Embryonic facial prominence (tissue), 1 donor: ENCODE measurements around the gene EIF3D.
"Not testable (repeated sequence)": the region's sequence is repeated elsewhere in the genome, so short reads cannot be mapped to it uniquely, and the experiment has no call there.

ENCODE experiments used
- DNase-seq: peaks from one replicate; pipeline ENCODE4 v3.0.0-alpha.2; 2016; ENCODE audit errors: extremely low spot score

EIF3D gene

DNA sequence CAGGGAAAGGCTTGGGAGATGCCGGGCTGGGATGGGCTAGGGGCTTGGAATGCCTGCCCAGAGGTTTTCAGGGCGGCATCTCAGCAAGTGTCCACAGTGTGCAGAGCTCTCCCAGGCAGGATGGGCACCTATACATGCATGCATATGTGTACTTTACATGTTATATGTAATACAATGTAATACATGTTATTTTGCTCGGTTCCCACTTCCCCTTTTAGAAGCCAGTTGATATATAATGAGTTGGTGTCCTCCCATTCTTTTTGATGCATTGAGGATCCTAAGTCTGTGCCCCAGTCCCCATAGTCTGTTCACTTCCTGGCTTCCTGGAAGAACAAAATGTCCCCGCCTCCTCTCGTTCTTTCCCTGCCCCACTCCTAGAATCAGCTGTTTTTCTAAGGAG is 20.1 kb upstream of the EIF3D start:
- no peak for DNase-seq

DNA sequence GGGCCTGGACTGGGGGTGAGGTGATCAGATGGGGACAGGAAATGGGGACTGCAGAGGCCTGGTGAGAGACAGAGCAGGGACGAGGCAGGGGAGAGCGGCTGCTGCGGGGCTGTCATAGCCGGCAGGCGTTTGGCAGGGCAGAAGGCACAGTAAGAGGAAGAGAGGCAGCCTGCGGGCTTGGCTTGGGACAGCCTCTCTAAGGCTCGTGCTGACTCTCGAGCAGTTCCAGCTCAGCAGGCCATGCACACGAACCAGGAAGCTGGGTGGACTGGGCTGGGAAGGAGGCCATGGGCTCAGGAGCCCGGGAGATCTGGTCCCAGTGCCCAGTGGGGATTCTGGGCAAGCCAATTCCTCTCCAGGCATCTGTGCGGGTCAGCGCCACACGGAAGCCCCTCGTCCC is 19.6 kb upstream of the EIF3D start:
- no peak for DNase-seq

DNA sequence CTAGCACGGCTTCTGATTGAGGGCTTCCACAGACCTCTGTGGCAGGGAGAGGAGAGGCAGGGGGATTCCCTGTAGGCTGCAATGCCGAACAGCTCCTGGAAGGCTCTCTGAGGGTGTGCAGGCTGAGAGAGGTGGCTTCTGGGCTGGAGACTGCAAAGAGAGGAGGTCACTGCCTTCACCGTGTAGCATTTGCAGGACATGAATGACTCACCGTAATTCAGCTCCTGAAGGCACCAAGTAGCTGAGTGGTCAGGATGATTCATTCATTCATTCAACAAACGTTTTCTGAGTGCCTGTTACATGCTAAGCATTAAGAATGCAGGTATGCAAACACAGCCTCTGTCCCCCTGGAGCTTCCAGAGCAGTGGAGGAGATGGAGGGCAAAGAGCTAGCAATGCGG is 18.0 kb upstream of the EIF3D start:
- no peak for DNase-seq

DNA sequence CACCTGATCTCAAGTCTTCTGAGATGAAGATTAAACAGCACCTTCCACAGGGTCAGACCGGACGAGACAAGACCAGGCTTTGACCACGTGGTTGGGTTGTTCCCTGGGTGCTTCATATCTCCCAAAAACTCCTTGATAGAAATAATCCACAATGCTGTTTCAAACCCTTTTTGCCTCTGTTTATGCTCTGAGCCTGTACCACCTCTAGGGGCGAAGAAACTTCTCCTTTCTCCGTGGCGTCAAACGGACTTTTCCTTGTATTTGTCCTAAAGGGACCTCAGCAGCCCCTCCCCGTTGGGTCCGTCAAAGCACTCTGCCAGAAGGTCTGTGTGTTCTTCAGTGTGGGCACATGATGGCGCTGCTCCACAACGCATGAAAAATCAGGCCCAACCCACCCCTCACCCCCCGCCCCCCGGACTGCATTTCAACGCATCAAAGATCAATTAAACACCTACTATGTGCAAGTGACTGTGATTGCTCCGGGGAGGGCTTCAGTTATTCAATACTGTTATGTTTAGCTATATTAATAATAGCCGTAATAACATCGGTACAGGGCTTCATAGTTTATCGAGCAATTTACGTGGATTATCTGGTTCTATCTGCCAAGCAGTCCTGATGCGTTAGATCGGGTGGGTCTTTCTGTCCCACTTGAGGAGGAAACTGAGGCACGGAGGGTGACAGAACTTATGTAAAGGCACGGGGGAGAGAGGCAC is 17.3 kb upstream of the EIF3D start:
- no peak for DNase-seq

DNA sequence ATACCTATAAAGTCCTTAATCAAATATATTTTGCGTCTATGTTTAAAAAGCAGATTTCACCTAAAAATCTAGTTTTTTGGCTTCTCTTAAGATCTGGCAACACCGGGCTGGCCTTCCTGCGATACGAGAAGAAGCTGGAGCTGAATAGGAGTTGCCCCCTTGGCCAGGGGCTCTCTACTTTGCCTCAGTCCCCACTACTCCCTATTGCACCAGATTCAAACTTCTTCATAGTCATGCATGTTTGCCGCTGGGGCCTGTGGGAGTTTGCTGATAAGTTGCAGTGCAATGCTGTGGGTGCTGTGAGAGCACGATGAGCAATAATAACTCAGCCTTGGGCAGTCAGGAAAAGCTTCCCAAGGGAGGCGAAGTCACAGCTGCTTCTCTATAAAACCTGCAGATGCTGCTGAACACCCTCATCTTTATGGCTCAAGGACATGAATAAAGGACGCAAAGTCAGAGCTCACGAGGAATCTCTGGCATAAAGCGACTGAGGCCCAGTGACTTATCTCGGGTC is 15.2 kb upstream of the EIF3D start:
- no peak for DNase-seq

DNA sequence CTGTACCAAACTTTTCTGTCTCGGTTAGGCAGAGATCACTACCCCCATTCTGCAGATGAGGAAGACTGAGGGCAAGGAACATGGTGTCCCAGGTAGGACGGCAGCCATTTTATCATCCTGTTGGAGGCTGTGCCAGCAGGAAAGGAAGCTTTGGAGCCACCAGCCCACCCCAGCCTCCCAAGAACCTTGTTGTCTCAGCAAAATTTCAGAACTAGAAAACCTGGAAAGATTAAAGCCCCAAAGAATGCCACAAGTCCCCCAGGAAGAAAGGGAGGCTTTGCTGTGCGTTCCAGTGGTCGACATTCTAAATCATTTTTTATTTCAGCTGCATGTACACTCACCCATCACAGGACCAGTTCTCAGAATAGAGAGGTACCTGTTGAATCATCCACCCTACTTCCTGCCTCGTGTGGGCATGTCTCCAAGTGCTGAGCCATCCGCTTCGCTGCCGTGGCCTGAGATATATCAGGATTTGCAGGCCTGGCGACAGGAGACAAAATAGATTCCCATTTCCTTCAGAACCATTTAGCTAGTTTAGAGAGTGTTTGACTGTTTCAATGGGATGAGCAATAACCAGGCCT is 13.0 kb upstream of the EIF3D start:
- DNase-seq = no peak

DNA sequence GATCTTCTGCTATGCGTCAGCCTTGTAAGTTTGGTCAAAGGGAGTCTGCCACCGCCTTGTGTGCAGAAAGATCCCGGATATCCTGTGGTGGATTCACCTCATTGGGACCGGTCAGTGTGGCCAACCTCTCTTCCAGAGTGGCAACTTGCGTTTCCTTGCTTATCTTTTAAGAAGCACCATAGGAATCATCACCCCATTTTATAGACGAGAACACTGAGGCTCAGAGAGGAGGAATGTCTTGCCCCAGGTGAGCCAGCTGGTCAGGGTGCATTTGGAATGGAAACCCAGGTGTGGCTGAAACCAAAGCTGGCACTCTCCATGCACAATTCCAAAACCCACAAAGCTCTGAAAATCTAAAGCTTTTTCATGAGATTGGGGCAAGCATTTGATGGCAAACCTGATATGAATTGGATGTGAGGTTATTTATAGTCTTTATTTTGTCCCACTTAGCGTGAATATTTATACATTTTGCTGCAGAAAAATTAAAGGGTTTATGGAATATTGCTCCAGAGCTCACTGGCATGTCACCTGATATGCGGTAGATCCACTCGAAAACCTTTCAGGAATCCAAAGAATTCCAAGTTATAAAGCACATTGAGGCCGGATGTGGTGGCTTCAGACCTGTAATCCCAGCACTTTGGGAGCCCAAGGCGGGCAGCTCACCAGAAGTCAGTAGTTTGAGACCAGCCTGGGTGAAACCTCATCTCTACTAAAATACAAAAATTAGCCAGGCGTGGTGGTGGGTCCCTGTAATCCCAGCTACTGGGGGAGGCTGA is 12.1 kb upstream of the EIF3D start:
- DNase-seq = no peak

DNA sequence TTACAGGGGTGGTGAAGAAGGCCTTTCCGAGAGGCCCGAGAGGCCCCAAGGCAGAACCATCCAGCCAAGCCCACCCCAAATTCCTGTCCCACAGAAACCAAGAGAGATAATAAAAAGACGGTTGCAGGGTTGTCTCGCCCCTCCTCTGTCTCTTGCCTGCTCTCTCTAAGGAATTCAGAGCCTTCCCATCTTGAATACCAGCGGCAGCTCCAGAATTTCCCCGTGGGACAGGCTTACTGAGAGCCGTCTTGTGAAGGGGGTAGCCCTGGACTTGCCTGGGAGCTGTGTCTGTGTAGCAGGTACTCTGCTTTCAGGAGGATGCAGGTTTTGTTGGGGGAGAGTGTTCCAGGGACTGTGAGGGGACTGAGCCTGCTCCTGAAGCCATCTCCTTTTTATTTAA is 9.6 kb upstream of the EIF3D start:
- DNase-seq = no peak

DNA sequence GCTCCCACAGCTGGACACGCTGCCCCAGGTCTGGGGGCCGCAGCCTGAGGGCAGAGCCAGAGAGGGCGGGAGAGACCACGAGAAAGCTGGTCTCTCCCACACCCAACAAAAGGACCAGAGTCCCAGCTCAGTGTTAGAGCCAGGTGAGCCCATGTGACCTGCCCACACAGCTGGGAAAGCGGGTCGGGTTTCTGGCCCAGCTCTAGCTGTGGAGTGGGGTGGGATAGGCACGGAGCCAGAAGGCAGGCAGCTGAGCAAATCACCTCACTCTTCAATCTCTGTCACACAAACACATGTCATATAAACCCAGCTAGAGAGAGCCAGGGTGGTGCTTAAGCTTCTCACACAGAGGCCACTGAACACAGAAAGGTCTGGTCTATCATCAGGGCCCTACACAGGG is 7.8 kb upstream of the EIF3D start:
- DNase-seq = no peak

DNA sequence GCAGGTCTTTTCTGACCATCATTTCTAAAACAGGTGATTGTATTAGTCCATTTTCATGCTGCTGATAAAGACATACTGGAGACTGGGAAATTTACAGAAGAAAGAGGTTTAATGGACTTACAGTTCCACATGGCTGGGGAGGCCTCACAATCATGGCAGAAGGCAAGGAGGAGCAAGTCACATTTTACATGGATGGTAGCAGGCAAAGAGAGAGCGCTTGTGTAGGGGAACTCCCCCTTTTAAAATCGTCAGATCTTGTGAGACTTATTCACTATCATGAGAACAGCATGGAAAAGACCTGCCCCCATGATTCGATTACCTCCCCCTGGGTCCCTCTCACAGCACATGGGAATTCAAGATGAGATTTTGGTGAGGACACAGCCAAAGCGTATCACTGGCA is 4.4 kb upstream of the EIF3D start:
- DNase-seq = not testable (repeated sequence)

DNA sequence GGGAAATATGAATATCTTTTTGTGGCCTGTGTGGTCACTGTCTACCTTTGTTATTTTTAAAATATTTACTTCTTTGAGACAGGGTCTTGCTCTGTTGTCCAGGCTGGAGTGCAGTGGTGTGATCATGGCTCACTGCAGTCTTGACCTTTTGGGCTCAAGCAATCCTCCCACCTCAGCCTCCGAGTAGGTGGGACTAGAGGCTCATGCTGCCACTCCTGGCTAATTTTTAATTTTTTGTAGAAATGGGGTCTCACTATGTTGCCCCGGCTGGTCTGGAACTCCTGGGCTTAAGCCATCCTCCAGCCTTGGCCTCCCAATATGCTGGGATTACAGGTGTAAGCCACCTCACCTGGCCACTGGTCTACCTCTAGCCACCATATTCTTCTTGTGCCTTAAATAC is 3.5 kb upstream of the EIF3D start:
- DNase-seq = no peak

DNA sequence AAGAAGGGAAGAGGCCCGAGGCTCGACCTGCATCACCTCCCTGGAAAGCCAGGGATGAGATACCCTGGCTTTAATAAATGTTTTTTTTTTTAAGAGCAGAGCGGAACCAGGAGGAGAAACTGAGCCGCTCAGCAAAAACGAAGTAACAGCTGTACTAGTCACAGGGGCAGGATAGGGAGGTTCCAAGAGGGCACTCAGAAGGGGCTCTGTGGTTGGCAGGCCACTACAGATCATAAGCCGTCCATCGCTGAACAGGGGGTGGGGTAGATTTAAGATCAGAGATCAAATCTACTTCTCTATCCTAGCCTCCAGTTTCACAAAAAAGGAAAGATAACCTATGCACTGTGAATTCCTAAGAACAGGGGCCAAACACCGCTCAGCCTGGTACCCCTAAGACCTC is 625 bp downstream of the EIF3D start:
- DNase-seq = no peak

DNA sequence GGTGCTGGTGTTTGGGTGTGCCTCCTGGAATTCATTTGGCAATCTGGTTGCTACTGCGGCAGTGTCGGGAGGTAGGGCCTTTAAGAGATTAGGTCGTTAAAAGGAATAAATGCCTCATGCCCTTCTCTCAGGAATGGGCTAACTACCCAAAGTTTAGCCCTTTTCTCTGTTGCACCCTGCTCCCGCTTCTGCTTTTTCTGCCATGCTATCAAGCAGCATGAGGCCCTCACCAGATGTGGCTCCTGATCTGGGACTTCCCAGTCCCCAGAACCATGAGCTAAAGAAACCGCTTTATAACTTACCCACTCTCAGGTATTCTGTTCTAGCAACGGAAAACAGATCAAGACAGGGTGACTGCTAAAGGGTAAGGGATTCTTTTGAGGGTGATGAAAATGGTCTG is 6.3 kb downstream of the EIF3D start:
- no peak for DNase-seq

DNA sequence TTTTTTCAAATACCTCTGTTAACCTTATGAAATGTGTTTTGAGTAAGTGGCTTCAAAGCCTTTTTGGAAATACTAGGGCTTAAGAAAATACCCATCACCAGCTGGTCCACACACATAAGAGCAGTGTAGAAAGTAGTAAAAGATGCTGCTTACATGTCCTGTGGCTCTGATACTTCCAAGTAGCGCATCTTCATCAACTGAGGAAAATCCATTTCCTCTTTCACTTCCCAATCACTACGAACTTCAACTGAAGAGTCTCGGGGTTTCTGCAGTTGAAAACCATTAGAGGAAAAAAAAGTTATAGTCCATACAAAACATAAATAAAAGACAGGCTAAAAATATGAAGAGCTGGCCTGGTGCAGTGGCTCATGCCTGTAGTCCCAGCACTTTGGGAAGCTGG is 8.5 kb downstream of the EIF3D start:
- no peak for DNase-seq

DNA sequence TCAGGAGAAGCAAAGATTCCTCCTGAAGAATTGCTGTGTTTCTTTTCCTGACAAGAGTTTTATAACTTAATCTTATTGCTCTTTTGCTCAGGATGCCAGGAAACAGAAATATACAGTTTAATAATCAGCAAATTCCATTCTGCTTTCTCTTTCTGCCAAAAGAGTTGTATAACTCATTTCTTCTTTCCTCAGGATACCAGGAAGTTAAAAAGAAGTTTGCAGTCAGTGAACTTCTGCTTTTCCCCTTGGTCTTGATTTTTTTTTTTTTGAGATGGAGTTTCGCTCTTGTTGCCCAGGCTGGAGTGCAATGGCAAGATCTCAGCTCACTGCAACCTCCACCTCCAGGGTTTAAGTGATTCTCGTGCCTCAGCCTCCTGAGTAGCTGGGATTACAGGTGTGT is 9.1 kb downstream of the EIF3D start:
- not testable (repeated sequence) for DNase-seq

DNA sequence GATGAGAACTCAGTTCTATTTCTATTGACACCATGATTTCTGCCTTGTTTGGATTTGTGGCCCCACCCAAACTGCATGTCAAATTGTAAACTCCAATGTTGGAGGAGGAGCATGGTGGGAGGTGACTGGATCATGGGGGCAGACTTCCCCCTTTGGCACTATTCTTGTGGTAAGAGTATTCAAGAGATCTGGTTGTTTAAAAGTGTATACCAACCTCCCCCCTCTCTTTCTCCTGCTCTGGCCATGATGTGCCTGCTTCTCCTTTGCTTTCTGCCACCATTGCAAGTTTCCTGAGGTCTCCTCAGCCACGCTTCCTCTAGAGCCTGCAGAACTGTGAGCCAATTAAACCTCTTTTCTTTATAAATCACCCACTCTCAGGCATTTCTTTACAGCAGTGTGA is 14.2 kb downstream of the EIF3D start:
- no peak for DNase-seq

DNA sequence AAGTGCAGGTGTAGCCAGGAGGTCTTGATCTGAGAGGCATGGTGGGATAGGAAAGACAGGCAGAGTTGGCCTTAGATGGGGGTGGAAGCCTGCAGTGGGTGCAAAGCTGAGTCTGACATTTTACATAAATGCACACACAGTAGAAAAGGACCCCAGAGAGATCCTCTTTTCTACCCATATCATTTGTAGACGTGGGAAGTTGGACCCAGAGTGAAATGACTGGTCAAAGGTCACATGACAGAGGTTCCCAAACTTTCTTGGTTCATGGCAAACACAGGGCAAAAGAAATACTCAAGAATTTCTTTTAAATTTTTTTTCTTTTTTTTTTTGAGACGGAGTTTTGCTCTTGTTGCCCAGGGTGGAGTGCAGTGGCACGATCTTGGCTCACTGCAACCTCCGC is 16.0 kb downstream of the EIF3D start:
- no peak for DNase-seq

DNA sequence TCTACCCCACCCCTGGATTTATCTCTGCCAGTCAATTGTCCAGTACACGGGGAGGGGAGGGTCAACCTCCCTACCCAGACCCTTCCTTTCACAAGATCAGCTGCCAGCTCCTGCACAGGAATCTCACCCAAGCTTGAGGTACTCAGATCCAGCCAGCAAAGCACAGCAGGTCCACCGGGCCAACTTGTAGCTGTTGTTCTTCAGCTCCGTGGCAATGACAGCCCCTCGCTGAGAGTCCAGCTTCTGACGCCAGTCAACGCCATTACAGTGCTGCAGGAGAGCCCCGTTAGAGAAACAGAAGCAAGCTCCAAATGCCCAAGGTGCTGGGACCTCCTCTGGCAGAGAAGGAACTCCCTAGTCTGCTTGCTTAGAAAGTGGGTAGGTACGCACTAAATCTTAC is 16.6 kb downstream of the EIF3D start:
- DNase-seq = no peak

DNA sequence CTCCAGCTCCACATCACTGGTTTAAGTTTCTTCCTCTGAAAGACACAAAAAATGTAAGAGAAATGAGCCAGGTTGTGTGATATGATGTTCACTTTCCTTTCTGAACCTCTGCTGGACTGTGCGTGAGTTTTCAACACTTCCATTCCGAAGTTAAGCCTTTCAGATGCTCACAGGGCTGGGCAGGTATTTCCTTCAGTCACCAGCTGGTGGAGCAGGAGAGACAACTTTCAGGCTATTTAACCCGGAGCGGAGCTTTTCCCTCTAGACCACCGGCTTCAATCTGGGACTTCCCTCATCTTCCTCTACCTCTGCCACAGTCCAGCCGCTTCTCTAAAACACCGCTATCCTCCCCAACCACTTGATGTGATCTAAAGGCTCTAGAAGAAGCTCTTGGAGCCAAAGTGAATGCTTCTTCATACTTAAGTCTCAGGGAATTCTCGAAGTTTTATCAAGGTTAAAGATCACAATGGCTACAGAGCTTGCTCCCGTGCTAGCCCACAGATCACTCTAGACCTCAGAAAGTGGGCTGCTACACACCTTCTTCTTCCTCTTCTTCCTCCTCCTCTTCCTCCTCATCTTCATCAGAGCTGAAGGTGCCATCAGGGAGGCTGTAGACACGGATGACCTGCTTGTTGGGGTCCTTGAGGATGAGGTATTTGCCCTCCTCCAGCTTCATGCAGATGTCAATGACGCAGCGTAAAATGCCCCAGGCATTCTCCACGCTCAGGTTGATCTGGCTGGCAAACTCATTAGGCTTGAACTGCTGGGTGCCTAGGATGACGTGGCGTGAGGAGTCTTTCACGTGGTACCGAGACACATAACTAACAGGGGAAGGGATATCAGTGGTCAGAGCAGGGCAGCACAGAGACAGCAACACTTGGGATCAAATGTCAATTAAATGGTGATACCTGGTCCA is 17.7 kb downstream of the EIF3D start:
- DNase-seq = peak; percentile 45

DNA sequence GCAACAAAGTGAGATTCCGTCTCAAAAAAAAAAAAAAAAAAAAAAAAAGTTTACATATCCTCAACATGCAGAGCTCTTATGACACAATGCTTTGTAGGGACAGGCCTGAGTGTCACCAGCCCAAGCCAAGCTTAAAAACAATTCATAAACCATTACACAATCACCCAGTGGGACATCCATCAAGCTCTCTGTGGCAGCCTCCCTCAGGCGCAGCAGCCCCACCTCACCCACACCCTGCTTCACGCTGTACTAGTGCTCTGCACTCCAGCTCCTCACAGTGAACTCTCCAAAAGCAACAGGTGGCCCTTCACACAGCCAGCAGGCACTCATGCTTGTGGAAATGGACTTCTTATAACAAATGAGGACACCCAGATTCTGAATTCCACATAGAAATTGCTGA is 18.6 kb downstream of the EIF3D start:
- DNase-seq = no peak

DNA sequence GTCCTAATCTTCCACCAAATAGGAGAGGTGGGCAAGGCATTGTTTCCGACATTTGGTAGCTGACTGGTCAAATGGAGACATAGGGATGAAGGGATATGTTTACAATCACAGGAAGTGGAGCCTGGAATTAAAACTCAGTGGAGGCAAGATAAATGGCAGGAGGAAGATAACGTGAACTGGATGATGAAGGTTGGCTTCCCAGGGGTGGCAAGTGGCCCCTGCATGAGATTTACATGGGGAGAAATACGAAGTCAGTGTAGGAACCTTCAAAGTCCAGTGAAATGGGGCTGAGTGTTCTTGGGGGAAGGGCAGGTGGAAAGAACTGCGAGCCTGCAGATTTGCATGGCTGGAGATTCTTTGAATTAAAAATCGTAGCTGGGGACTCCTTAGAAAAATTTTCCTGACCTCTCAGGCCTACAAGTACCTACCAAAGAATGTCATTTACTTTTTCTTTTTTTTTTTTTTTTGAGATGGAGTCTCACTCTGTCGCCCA is 21.4 kb downstream of the EIF3D start:
- DNase-seq = no peak
